Skin epidermis (tissue), 12 donors: ENCODE measurements around the gene ELOB.

Source experiments
- H3K27ac ChIP-seq, 21 experiments: fragments of 200-600 bp; sonication (generic) in 11 of 21; one replicate each; pipeline ENCODE4 v1.5.0; 2020; ENCODE audit warnings: mild to moderate bottlenecking in 3 of 21, inconsistent platforms in 2 of 21, moderate library complexity in 2 of 21
- H3K4me3 ChIP-seq, 7 experiments: fragments of 200-600 bp; sonication (generic) in 2 of 7; one replicate each; pipeline ENCODE4 v1.5.0; 2020; ENCODE audit warnings: inconsistent platforms in 2 of 7, mild to moderate bottlenecking in 2 of 7, moderate library complexity in 1 of 7

Gene ELOB

GRCh38 chr16:2771496-2772402 is 5.3 kb downstream of the ELOB start:
- Histone ChIP-seq H3K4me3 (no peak overlapping the region), H3K27ac (no peak overlapping the region)

DNA sequence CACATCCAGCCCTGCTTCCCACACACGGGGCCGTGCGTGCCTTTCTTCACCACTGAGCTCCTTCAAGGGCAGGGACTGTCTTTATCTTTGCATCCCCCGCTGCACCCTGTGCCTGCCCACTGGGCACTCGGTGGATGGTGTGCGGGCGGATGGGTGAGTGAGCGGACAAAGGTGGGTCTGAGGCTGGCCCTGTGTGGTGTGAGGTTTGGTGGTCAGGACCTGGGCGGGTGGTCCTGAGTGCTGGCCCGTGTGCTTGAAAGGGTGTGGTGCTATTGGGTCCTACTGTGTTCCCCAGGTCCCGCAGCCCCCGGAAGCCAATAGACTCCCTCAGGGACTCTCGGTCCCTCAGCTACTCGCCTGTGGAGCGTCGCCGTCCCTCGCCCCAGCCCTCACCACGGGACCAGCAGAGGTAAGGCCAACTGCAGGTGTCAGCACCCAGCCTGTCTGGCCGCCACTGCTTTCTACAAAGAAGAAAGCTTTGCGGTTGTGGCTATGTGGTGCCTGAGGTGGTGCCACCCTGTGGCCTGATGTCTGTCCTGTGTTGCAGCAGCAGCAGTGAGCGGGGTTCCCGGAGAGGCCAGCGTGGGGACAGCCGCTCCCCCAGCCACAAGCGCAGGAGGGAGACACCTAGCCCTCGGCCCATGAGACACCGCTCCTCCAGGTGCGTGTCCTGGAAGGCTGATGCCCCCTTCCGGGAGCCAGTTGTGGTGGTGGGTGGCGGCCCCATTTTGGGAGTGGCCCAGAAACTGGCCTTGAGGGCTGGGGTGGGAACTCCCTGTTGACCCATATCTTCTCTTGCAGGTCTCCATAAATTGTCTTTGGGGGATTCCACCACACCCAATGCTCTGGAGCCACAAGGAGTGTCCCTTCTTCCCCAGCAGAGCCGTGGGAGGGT is 6.8 kb downstream of the ELOB start:
- H3K4me3 ChIP-seq, result no peak overlapping the region
- H3K27ac ChIP-seq, result peak overlapping the region in 1 of 21 experiments; percentile 20

DNA sequence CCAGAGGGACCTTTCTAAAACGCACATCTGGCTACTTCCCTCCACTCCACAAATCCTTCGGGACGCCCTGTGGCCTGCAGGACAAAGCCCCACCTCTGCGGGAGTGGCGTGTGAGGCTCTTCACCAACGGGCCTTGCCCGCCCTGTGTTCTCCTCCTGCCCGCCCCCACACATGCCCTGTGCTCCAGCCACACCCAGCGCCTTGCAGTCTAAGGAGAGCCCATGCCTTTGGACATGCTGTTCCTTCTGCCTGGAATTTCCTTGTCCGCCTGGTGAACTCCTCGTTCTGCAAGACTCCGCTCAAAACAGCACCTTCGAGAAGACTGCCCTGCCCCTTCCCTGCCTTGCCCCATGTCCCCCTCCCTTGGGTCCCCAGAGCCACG is 7.4 kb downstream of the ELOB start:
- Histone ChIP-seq H3K4me3 (no peak overlapping the region), H3K27ac (peak overlapping the region in 1 of 21 experiments; percentile 11)

DNA sequence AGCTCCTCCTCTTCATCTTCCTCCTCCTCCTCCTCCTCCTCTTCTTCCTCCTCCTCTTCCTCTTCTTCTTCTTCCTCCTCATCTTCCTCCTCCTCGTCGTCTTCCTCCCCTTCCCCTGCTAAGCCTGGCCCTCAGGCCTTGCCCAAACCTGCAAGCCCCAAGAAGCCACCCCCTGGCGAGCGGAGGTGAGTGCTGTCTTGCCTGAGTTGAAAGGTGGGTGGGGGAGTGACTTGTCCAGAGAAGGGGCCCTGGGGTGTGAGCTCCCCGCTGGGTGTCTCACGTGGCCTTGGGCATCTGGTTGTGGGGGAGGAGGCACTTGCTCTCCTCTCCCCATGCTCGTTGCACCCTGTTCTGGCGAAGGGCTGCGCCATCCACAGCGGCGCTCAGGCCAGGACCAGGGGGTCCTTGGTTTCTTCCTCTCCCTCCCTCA is 8.0 kb downstream of the ELOB start:
- H3K27ac ChIP-seq, result peak overlapping the region in 1 of 21 experiments; percentile 11
- no peak overlapping the region for H3K4me3 ChIP-seq

DNA sequence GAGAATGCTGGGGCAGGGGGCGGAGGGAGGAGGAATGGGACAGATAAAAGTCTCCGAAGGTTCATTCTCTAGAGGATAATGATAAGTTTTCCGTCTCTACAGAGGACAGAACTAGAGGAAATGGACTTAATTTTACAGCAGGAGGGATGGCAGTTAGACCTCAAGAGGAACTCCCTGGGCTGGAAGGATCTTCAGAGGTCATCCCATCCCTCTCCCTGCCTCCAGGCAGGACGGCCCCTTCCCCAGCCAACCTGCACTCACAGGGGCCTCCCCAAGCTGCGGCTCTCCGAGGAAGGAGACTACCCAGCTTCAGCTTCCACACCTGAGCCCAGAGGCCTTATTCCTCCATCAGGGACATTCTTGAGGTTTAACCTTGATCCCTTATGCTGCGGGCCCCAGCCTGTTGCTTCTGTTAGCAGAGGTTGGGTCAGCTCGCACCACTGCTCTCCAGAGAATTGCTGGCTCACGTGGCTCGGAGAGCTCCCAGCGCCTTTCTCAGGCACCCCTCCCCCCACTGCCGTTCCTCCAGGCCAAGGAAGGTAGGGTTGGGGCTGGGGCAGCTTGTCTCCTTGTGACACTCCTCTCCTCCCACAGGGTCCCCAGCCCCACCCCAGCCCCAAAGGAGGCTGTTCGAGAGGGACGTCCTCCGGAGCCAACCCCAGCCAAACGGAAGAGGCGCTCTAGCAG is 8.5 kb downstream of the ELOB start:
- H3K27ac ChIP-seq, result peak overlapping the region in 1 of 21 experiments; percentile 28
- no peak overlapping the region for H3K4me3 ChIP-seq

- H3K4me3 ChIP-seq, result no peak overlapping the region
- H3K27ac ChIP-seq, result peak overlapping the region in 1 of 21 experiments; percentile 28
These were observed 9.2 kb downstream of the ELOB start for GRCh38 chr16:2767891-2768290.

DNA sequence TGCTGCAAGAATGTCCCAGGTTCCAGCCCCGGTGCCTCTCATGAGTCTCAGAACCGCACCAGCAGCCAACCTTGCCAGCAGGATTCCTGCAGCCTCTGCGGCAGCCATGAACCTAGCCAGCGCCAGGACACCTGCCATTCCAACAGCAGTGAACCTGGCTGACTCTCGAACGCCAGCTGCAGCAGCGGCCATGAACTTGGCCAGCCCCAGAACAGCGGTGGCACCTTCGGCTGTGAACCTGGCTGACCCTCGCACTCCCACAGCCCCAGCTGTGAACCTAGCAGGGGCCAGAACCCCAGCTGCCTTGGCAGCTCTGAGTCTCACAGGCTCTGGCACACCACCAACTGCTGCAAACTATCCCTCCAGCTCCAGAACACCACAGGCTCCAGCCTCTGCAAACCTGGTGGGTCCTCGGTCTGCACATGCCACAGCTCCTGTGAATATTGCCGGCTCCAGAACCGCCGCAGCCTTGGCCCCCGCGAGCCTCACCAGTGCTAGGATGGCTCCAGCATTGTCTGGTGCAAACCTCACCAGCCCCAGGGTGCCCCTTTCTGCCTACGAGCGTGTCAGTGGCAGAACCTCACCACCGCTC is 9.8 kb downstream of the ELOB start:
- Histone ChIP-seq H3K27ac (peak overlapping the region in 1 of 21 experiments; percentile 33), H3K4me3 (no peak overlapping the region)

DNA sequence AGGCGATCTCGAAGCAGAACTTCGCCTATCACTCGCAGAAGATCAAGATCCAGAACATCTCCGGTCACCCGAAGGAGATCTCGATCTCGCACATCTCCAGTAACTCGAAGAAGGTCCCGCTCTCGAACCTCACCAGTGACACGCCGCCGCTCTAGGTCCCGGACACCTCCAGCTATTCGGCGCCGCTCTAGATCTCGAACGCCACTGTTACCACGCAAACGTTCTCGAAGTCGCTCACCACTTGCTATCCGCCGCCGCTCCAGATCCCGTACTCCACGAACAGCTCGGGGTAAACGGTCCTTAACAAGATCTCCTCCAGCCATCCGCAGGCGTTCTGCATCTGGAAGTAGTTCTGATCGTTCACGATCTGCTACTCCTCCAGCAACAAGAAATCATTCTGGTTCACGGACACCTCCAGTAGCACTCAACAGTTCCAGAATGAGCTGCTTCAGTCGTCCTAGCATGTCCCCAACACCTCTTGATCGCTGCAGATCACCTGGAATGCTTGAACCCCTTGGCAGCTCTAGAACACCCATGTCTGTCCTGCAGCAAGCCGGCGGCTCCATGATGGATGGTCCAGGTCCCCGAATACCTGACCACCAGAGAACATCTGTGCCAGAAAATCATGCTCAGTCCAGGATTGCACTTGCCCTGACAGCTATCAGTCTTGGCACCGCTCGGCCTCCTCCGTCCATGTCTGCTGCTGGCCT is 10.5 kb downstream of the ELOB start:
- no peak overlapping the region for H3K4me3 ChIP-seq
- H3K27ac ChIP-seq, result no peak overlapping the region

GRCh38 chr16:2765462-2766404 is 11.3 kb downstream of the ELOB start:
- no peak overlapping the region for H3K4me3 ChIP-seq
- H3K27ac ChIP-seq, result no peak overlapping the region

GRCh38 chr16:2764718-2765117 is 12.4 kb downstream of the ELOB start:
- no peak overlapping the region for H3K4me3 ChIP-seq
- H3K27ac ChIP-seq, result no peak overlapping the region

DNA sequence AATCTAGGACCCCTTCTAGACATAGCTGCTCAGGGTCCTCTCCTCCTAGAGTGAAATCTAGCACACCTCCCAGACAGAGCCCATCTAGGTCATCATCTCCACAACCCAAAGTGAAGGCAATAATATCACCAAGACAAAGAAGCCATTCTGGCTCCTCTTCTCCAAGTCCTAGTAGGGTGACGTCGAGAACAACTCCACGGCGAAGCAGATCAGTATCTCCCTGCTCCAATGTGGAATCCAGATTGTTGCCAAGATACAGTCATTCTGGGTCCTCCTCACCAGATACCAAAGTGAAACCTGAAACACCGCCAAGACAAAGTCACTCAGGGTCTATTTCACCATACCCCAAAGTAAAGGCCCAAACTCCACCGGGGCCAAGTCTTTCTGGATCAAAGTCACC is 13.9 kb downstream of the ELOB start:
- H3K4me3 ChIP-seq, result no peak overlapping the region
- H3K27ac ChIP-seq, result no peak overlapping the region

GRCh38 chr16:2762711-2763110 is 14.4 kb downstream of the ELOB start:
- Histone ChIP-seq H3K4me3 (no peak overlapping the region), H3K27ac (no peak overlapping the region)

GRCh38 chr16:2761886-2762583 is 15.0 kb downstream of the ELOB start:
- Histone ChIP-seq H3K27ac (no peak overlapping the region), H3K4me3 (no peak overlapping the region)

GRCh38 chr16:2761472-2761871 is 15.6 kb downstream of the ELOB start:
- Histone ChIP-seq H3K27ac (no peak overlapping the region), H3K4me3 (no peak overlapping the region)

DNA sequence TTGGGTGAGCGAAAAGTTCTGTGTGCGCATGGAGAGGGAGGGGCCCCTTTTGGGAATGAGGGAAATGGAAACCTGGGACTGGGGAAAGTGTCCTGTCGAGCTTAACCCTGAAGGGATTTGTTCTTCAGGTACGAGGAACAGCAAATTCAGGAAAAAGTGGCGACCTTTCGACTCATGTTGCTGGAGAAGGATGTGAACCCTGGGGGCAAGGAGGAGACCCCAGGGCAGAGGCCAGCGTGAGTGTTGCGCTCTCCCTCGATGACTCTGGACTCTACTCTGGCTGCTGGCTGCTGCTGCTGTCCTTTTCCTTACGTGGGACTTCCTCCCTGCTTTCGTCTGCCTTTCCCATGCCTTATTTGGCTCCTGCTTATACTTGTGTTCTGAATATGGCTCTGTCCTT is 19.7 kb downstream of the ELOB start:
- Histone ChIP-seq H3K4me3 (no peak overlapping the region), H3K27ac (no peak overlapping the region)

DNA sequence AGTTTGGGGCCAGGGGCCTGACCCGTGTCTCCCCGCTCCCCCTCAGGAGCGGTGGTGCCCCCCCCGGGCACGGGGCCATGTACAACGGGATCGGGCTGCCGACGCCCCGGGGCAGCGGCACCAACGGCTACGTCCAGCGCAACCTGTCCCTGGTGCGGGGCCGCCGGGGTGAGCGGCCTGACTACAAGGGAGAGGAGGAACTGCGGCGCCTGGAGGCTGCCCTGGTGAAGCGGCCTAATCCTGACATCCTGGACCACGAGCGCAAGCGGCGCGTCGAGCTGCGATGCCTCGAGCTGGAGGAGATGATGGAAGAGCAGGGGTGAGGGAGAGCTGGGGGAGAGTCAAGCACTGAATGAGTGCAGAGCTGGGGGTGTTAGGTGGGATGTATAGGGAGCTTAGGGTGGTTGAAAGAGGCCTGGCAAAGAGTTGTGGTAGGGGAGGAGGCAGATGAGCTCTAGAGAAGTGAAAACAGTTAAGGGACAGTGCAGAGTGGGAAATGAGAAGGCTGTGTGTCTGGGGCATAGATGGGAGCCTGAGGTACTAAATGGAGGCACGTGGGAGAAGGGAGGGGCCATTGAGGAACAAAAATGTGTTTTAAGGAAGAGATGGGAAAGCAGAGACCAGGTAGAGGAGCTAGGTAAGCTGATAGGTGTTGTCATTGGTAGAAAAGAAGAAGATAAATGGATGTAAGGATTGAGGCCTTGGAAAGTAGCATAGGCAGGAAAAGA is 20.6 kb downstream of the ELOB start:
- H3K4me3 ChIP-seq, result no peak overlapping the region
- H3K27ac ChIP-seq, result peak overlapping the region in 1 of 21 experiments; percentile 19

DNA sequence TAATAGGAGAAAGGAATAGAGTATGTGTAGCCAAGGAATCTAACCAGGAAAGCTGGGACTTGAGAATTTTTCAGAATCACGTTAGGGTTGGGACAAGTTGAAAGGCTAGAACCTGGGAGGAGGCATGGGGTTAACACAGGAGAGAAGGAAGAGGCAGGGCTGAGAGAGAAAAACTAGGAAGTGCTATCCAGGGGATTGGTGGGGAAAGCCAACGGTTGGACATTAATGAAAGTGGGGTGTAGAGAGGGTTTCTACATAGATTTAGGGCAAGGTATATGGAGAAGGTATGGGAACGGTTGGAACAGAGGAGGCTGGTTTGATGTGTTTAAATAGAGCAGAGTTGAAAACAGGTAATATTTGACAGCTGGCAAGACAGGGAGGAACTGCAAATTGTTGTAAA is 21.9 kb downstream of the ELOB start:
- H3K27ac ChIP-seq, result peak overlapping the region in 3 of 21 experiments; percentile 7 to 99 (median 23)

More for the DNA sequence above, 21.9 kb downstream of the ELOB start:
- H3K4me3 ChIP-seq, result peak overlapping the region in 3 of 7 experiments; percentile 83 to 96 (median 95)
